Measurements from ENCODE around the gene TMEM179.

The TMEM179 gene

GRCh38 chr14:104642540-104642868, 37.9 kb upstream of the TMEM179 start:
- H3K4me3 ChIP-seq (ENCODE audit: low read depth, low read length), result no peak overlapping the region
- POLR2A ChIA-PET, result no interaction called here
- CTCF ChIA-PET, result interaction anchor here (0.8 to 1.5 kb wide), 3 partner anchors 67 to 565 kb away, joined by 3 to 5 read pairs (median 4); no protein-coding TSS in a partner anchor
- TF ChIP-seq, protein P1, sequence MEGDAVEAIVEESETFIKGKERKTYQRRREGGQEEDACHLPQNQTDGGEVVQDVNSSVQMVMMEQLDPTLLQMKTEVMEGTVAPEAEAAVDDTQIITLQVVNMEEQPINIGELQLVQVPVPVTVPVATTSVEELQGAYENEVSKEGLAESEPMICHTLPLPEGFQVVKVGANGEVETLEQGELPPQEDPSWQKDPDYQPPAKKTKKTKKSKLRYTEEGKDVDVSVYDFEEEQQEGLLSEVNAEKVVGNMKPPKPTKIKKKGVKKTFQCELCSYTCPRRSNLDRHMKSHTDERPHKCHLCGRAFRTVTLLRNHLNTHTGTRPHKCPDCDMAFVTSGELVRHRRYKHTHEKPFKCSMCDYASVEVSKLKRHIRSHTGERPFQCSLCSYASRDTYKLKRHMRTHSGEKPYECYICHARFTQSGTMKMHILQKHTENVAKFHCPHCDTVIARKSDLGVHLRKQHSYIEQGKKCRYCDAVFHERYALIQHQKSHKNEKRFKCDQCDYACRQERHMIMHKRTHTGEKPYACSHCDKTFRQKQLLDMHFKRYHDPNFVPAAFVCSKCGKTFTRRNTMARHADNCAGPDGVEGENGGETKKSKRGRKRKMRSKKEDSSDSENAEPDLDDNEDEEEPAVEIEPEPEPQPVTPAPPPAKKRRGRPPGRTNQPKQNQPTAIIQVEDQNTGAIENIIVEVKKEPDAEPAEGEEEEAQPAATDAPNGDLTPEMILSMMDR (IDR thresholded peaks at IDR 0.05; ENCODE audit: insufficient read depth, low read length, missing control alignments), result no peak
- DNase-seq (ENCODE audit: low read depth, low spot score), result no peak

- DNase-seq (ENCODE audit: low read depth, low spot score), result no peak
- TF ChIP-seq, protein P1 (IDR thresholded peaks at IDR 0.05; ENCODE audit: insufficient read depth, low read length, missing control alignments), result no peak
- no peak overlapping the region for H3K4me3 ChIP-seq (ENCODE audit: low read depth, low read length)
- POLR2A ChIA-PET, result no interaction called here
- CTCF ChIA-PET, result interaction anchor here (0.7 to 1.5 kb wide), 4 partner anchors 15 to 564 kb away, joined by 3 to 5 read pairs (median 4); no protein-coding TSS in a partner anchor
Observed at GRCh38 chr14:104641753-104642539, 37.4 kb upstream of the TMEM179 start.

DNA sequence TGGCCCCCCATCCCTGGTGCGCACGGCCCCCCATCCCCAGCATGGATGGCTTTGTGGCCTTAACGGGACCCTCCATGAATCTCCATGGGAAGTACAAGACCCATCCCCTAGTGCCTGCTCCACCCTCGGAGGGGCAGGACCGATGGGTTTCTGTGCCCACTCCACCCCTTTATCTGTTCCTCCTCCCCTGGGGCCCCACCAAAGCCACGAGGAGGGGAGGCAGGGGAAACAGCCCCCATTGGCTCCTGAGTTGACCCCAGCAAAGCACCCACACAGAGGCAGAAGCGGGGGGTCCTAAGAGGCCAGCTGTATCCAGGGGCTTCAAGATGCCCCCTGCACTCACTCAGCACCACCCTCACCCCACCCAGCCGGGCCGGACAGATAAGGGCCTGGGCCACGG, 36.1 kb upstream of the TMEM179 start:
- CTCF ChIA-PET, result interaction anchor here (0.6 to 2.5 kb wide), 9 partner anchors 8 to 835 kb away, joined by 3 to 29 read pairs (median 3); no protein-coding TSS in a partner anchor
- no peak overlapping the region for H3K4me3 ChIP-seq (ENCODE audit: low read depth, low read length)
- DNase-seq (ENCODE audit: low read depth, low spot score), result no peak
- POLR2A ChIA-PET, result no interaction called here
- TF ChIP-seq, protein P1 (IDR thresholded peaks at IDR 0.05; ENCODE audit: insufficient read depth, low read length, missing control alignments), result no peak

DNA sequence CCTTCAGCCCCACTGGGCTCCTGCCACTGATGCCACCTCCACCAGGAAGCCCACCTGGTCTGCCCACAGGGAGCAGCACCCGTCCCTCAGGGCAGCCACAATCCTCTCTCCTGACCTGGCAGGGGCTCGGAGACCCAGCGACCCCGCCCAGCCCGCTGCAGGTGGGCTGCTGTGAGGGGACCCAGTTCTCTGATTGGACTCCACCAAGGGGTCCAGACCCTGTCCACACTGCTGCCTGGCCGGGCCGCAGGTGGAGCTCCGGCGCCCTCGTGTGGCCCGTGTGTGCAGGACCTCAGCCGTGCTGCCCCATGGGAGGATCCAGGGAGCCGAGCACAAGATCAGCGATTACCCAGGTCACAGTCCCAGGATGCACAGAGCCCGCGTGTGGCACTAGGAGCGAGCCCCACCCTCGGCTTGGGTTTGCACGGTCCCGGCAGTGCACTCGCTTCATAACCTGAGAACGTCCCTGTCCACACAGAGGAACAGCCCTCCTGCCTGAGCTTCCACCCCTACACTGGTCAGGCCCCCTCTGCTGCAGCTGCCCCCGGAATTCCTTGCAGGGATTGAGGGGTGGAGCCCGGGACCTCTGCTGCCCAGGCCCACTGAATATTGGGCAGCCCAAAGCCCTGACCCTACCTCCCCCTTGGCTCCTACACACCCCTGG, 35.4 kb upstream of the TMEM179 start:
- CTCF ChIA-PET, result interaction anchor here (0.6 to 2.5 kb wide), 10 partner anchors 8 to 835 kb away, joined by 3 to 29 read pairs (median 3); no protein-coding TSS in a partner anchor
- DNase-seq (ENCODE audit: low read depth, low spot score), result no peak
- H3K4me3 ChIP-seq (ENCODE audit: low read depth, low read length), result no peak overlapping the region
- POLR2A ChIA-PET, result no interaction called here
- TF ChIP-seq, protein P1 (IDR thresholded peaks at IDR 0.05; ENCODE audit: insufficient read depth, low read length, missing control alignments), result peak; percentile 99

DNA sequence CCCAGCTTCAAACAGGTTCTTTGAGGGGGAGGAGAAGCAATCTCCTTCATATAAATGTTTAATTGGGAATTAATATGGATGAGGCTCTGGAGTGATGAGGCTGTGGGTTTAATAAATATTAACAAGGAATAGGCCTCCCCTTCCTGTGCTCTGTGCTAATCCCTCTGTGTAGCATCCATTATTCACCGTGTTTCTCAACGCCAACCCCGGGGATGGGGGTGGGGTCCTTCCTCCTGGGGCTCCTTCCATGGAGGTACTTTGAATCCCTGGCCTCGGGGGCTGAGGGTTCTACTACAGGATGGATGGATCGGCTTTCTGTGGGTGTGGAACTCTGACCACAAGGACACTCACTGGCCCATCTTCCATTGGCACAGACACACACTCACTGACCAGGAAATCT, 34.9 kb upstream of the TMEM179 start:
- TF ChIP-seq, protein P1 (IDR thresholded peaks at IDR 0.05; ENCODE audit: insufficient read depth, low read length, missing control alignments), result no peak
- no peak for DNase-seq (ENCODE audit: low read depth, low spot score)
- ChIA-PET CTCF (interaction anchor here (0.9 to 2.5 kb wide), 6 partner anchors 12 to 561 kb away, joined by 3 to 29 read pairs (median 7); no protein-coding TSS in a partner anchor), POLR2A (no interaction called here)
- no peak overlapping the region for H3K4me3 ChIP-seq (ENCODE audit: low read depth, low read length)

GRCh38 chr14:104638927-104639450, 34.4 kb upstream of the TMEM179 start:
- POLR2A ChIA-PET, result no interaction called here
- no peak for DNase-seq (ENCODE audit: low read depth, low spot score)
- CTCF ChIA-PET, result interaction anchor here (0.9 to 2.5 kb wide), 4 partner anchors 11 to 561 kb away, joined by 3 to 29 read pairs (median 14); no protein-coding TSS in a partner anchor
- no peak overlapping the region for H3K4me3 ChIP-seq (ENCODE audit: low read depth, low read length)
- TF ChIP-seq, protein P1 (IDR thresholded peaks at IDR 0.05; ENCODE audit: insufficient read depth, low read length, missing control alignments), result no peak

All from AG04449 (cell line).